Measurements from ENCODE around the gene MRM3.
"Not testable (repeated sequence)": the region's sequence is repeated elsewhere in the genome, so short reads cannot be mapped to it uniquely, and the experiment has no call there.

MRM3 gene

GRCh38 chr17:826778-827177, 44.6 kb downstream of the MRM3 start:
- TF ChIP-seq, protein P1, sequence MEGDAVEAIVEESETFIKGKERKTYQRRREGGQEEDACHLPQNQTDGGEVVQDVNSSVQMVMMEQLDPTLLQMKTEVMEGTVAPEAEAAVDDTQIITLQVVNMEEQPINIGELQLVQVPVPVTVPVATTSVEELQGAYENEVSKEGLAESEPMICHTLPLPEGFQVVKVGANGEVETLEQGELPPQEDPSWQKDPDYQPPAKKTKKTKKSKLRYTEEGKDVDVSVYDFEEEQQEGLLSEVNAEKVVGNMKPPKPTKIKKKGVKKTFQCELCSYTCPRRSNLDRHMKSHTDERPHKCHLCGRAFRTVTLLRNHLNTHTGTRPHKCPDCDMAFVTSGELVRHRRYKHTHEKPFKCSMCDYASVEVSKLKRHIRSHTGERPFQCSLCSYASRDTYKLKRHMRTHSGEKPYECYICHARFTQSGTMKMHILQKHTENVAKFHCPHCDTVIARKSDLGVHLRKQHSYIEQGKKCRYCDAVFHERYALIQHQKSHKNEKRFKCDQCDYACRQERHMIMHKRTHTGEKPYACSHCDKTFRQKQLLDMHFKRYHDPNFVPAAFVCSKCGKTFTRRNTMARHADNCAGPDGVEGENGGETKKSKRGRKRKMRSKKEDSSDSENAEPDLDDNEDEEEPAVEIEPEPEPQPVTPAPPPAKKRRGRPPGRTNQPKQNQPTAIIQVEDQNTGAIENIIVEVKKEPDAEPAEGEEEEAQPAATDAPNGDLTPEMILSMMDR (IDR thresholded peaks at IDR 0.05; ENCODE audit: low read depth, low read length) = no peak
- no peak for DNase-seq (ENCODE audit: extremely low read depth, low read depth)

DNA sequence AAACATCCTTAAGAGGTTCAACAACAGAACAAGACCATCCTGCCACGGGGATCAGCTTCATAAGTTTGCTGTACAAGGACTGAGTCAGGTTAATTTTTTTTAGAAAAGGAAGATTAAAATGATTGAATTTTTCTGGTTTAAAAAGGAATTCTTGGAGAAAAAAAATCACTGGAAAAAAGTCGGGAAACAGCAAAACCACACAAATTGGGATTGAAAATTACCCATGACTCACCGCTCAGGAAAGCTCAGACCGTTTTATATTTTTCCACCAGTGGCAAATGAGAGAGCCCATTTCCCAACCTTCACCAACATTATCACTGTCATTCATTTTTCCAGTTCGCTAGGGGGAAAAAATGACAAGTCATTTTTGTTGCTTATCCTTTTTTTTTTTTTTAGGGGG, 46.6 kb downstream of the MRM3 start:
- no peak for DNase-seq (ENCODE audit: extremely low read depth, low read depth)
- TF ChIP-seq, protein P1 (IDR thresholded peaks at IDR 0.05; ENCODE audit: low read depth, low read length) = no peak

- DNase-seq (ENCODE audit: extremely low read depth, low read depth) = not testable (repeated sequence)
Observed at GRCh38 chr17:829614-830013, 47.5 kb downstream of the MRM3 start.

DNA sequence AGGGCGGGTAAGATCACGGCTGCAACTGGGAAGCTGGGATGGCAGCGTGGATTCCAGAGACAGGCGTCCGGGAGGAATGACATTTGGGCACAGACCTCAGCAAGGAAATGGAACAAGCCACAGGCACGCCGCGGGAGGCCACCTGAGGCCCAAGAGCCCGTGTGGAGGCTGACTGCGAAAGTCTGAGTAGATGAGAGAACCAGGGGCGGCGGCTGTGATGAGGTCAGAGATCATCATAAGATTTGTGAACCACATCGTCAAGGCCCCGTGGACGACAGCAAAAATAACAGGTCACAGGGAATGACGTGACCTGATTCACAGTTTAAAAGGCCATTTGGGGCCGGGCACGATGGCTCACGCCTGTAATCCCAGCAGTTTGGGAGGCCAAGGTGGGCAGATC, 48.2 kb downstream of the MRM3 start:
- TF ChIP-seq, protein P1 (IDR thresholded peaks at IDR 0.05; ENCODE audit: low read depth, low read length) = no peak
- DNase-seq (ENCODE audit: extremely low read depth, low read depth) = no peak

DNA sequence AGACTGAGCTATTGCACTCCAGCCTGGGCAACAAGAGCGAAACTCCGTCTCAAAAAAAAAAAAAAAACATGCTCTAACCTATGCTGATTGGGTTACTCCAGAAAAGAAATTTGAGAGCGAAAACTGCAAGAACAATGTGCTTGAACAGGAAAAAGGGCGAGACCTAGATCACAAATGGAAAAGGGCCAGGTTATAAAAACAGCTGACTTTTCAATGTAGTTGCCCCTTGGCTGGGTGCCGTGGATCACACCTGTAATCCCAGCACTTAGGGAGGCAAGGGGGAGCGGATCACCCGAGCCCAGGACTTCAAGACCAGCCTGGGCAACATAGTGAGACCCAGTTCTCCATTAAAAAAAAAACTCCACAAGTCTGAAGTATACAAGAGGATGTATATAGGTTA, 48.8 kb downstream of the MRM3 start:
- TF ChIP-seq, protein P1 (IDR thresholded peaks at IDR 0.05; ENCODE audit: low read depth, low read length) = no peak
- DNase-seq (ENCODE audit: extremely low read depth, low read depth) = no peak

- TF ChIP-seq, protein P1 (IDR thresholded peaks at IDR 0.05; ENCODE audit: low read depth, low read length) = no peak
Observed at GRCh38 chr17:834136-834535, 52.0 kb downstream of the MRM3 start.

GRCh38 chr17:835263-835662, 53.1 kb downstream of the MRM3 start:
- peak; percentile 97 for DNase-seq (ENCODE audit: extremely low read depth, low read depth)

More at GRCh38 chr17:834136-834535, 52.0 kb downstream of the MRM3 start:
- no peak for DNase-seq (ENCODE audit: extremely low read depth, low read depth)

GRCh38 chr17:835721-836120, 53.6 kb downstream of the MRM3 start:
- not testable (repeated sequence) for DNase-seq (ENCODE audit: extremely low read depth, low read depth)

More at GRCh38 chr17:835263-835662, 53.1 kb downstream of the MRM3 start:
- TF ChIP-seq, protein P1 (IDR thresholded peaks at IDR 0.05; ENCODE audit: low read depth, low read length) = no peak

Data from AG09319 (cell line).